ENCODE data around the gene NBAS. TPM values are rescaled to one million over a fixed set of nuclear protein-coding genes. Genes with fewer than 3 reads are reported as not detected.

NBAS gene
- total RNA-seq, 1 experiment from 2014 or later: 32.5 TPM

GRCh38 chr2:15591373-15591691 lies 30.2 kb upstream of the NBAS start:
- no peaks in the 10 kb centered on the region for H3K27me3 Mint-ChIP-seq (ENCODE audit: low read depth)
- Histone ChIP-seq H3K18ac (ENCODE audit: insufficient read length, low read depth, low read length) (peak overlapping the region; percentile 66), H2AK5ac (ENCODE audit: insufficient read length, low read length) (no peak overlapping the region), H3K14ac (ENCODE audit: insufficient read depth, low read length) (peak overlapping the region; percentile 83; the same call in 1 of the 2 replicates), H3K79me1 (ENCODE audit: insufficient read depth, low read depth, low read length, poor library complexity, severe bottlenecking) (no peaks in the 10 kb centered on the region), H2BK15ac (ENCODE audit: low read depth, low read length) (no peak overlapping the region), H3K4me2 (ENCODE audit: insufficient read depth, insufficient read length, low read length) (peak overlapping the region; percentile 68), H4K8ac (replicated peaks; ENCODE audit: insufficient read length, low read depth, low read length) (no peak overlapping the region), H3K27me3 (ENCODE audit: insufficient read depth, low read length) (no peaks in the 10 kb centered on the region), H4K5ac (ENCODE audit: insufficient read length, low read depth, low read length) (no peak overlapping the region), H3K23ac (ENCODE audit: insufficient read length, low read depth, low read length) (no peak overlapping the region), H2BK120ac (ENCODE audit: low read depth, low read length, poor library complexity, severe bottlenecking) (no peak overlapping the region), H3K9me3 (ENCODE audit: control insufficient read depth, low read depth, low read length) (no peaks in the 10 kb centered on the region), H2AFZ (ENCODE audit: low read length) (peak overlapping the region; percentile 85), H3K9ac (ENCODE audit: extremely low read depth, insufficient read length, low read length) (peak overlapping the region; percentile 68), H3T11ph (ENCODE audit: low read length) (no peak overlapping the region), H3K27ac (ENCODE audit: insufficient read length, low read depth, low read length) (no peak overlapping the region), H3K79me2 (ENCODE audit: insufficient read depth, low read length) (peaks cover 6% of the 10 kb centered on the region; the same call in 1 of the 2 replicates), H3K23me2 (ENCODE audit: insufficient read length, low read depth, low read length, poor library complexity, severe bottlenecking) (peaks cover 6% of the 10 kb centered on the region), H3K56ac (ENCODE audit: insufficient read length, low read depth, low read length) (no peak overlapping the region), H2BK20ac (ENCODE audit: low read depth, low read length, poor library complexity, severe bottlenecking) (no peak overlapping the region), H2BK5ac (ENCODE audit: insufficient read length, low read length) (no peak overlapping the region), H3K4ac (ENCODE audit: low read depth, low read length) (no peak overlapping the region), H2BK12ac (ENCODE audit: insufficient read length, low read depth, low read length) (no peak overlapping the region), H4K20me1 (ENCODE audit: control insufficient read depth, insufficient read depth, insufficient read length) (no peaks in the 10 kb centered on the region), H4K91ac (ENCODE audit: insufficient read length, low read depth, low read length) (no peak overlapping the region), H3K4me1 (ENCODE audit: insufficient read depth, low read length) (no peaks in the 10 kb centered on the region)
- peak overlapping the region; percentile 33 to 98 (median 97); a peak in 6 of 7 replicates for H3K27ac Mint-ChIP-seq
- DNase-seq: no peak
- H3K4me1 Mint-ChIP-seq: peaks cover 13 to 16% of the 10 kb centered on the region in 2 experiments
- H3K9me3 Mint-ChIP-seq: no peaks in the 10 kb centered on the region
- H3K36me3 Mint-ChIP-seq (ENCODE audit: insufficient read depth in 1 of 3, low read depth in 3 of 3): peaks cover 7 to 17% (median 16%) of the 10 kb centered on the region in 3 experiments; a peak in 6 of 7 replicates
- TF ChIP-seq, protein P1, sequence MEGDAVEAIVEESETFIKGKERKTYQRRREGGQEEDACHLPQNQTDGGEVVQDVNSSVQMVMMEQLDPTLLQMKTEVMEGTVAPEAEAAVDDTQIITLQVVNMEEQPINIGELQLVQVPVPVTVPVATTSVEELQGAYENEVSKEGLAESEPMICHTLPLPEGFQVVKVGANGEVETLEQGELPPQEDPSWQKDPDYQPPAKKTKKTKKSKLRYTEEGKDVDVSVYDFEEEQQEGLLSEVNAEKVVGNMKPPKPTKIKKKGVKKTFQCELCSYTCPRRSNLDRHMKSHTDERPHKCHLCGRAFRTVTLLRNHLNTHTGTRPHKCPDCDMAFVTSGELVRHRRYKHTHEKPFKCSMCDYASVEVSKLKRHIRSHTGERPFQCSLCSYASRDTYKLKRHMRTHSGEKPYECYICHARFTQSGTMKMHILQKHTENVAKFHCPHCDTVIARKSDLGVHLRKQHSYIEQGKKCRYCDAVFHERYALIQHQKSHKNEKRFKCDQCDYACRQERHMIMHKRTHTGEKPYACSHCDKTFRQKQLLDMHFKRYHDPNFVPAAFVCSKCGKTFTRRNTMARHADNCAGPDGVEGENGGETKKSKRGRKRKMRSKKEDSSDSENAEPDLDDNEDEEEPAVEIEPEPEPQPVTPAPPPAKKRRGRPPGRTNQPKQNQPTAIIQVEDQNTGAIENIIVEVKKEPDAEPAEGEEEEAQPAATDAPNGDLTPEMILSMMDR (conservative IDR thresholded peaks at IDR 0.05): no peak
- WGBS (ENCODE audit: extremely low coverage, insufficient read length, low lambda C conversion rate): no CpG with 5 or more reads among the region's 7 CpGs
- peak overlapping the region; percentile 93 to 94 for H3K4me3 Mint-ChIP-seq
